Measurements from ENCODE around the gene SLC30A10.

The SLC30A10 gene

GRCh38 chr1:219963432-219963831 is 35.1 kb upstream of the SLC30A10 start:
- TF ChIP-seq CTCF (IDR thresholded peaks at IDR 0.05), result no peak
- no peak overlapping the region for H3K4me3 ChIP-seq
- H3K27ac ChIP-seq, result no peak overlapping the region
- no peaks in the 10 kb centered on the region for H3K9me3 ChIP-seq
- no peak for DNase-seq
- peaks cover 9 to 13% (median 11%) of the 10 kb centered on the region in 3 donors for H3K36me3 ChIP-seq
- intact Hi-C loops (cut with DNase I; ENCODE audit: low total_unique reads), result no loop called here
- H3K4me1 ChIP-seq, result no peaks in the 10 kb centered on the region
- no peaks in the 10 kb centered on the region for H3K27me3 ChIP-seq

DNA sequence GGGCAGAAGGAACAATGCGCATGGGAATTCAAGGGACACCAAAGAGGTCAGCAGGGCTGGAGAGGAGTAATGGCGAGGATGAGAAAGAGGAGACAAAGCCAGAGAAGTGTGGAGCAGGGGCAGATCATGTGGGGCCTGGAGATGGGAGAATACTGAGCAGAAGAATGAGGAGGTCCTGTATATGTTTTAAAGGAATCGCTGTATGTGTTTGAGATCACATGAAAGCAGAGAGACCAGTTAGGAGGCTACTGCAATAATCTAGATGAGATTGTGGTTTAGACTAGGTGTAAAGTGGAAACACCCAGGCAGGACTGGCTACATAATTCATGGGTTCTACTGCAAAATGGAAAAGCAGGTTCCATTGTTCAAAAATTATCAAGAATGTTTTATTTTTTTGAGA is 33.3 kb upstream of the SLC30A10 start:
- Histone ChIP-seq H3K27me3 (no peaks in the 10 kb centered on the region), H3K27ac (no peak overlapping the region), H3K36me3 (no peaks in the 10 kb centered on the region), H3K4me3 (no peak overlapping the region), H3K4me1 (no peaks in the 10 kb centered on the region), H3K9me3 (no peaks in the 10 kb centered on the region)
- no peak for DNase-seq
- no peak for TF ChIP-seq CTCF (IDR thresholded peaks at IDR 0.05)
- intact Hi-C loops (cut with DNase I; ENCODE audit: low total_unique reads), result no loop called here

DNA sequence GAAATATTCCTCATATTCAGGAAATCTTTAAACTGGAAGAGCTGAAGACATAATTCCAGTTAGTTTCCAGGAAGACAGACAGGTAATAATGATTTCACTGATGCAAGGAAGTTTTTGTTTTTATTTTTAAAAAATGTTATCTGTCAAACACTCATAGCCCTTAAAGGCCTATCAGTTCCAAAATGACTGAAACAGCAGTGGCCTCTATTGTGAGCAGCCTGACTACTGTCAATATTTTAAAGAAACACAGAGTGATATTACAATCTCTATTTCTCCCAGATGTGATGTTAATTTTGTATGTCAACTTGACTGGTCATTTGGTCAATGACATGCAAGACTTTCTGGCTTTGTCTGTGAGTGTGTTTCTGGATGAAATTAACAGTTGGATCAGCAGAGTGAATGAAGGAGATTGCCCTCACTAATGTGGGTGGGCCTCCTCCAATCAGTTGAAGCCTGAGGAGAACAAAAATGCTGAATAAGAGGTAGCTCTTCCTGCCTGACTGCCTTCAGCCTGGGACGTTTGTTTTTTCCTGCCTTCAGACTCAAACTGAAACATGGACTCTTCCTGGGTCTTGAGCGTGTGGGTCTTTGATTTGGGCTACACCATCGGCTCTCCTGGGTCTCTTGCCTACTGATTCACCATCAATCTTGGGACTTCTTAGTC is 31.3 kb upstream of the SLC30A10 start:
- intact Hi-C loops (cut with DNase I; ENCODE audit: low total_unique reads), result no loop called here
- no peak for TF ChIP-seq CTCF (IDR thresholded peaks at IDR 0.05)
- no peak for DNase-seq
- Histone ChIP-seq H3K36me3 (no peaks in the 10 kb centered on the region), H3K27ac (no peak overlapping the region), H3K9me3 (no peaks in the 10 kb centered on the region), H3K27me3 (no peaks in the 10 kb centered on the region), H3K4me3 (no peak overlapping the region), H3K4me1 (no peaks in the 10 kb centered on the region)

DNA sequence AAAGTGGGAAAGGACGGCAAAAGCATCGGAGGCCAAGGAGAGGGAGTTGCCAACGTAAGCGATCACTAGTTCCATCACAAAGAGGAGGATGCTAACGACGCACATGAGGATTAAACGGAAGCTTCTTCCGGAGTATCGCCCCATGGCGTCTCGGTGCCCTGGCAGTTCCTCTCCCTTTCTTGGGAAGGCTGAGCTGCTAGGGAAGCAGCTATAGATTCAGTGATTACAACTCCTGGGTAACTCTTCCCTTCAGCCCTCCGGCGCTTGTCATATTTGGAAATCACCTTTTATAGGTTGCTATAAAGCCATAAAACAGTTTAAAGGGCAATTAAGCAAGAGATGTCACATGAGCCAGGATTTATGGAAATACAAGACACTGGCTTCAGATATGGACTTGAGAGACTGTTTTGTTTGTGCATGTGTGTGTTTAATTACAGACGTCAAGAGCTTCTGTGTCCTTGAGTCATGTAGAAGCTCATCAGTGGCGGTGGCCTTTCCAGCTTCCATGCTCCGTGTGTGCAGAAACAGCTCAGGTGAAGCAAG is 30.6 kb upstream of the SLC30A10 start:
- no peak for DNase-seq
- no peak for TF ChIP-seq CTCF (IDR thresholded peaks at IDR 0.05)

GRCh38 chr1:219954736-219955421 is 26.5 kb upstream of the SLC30A10 start:
- intact Hi-C loops (cut with DNase I; ENCODE audit: low total_unique reads), result no loop called here

More for the DNA sequence above, 30.6 kb upstream of the SLC30A10 start:
- Histone ChIP-seq H3K36me3 (no peaks in the 10 kb centered on the region), H3K27ac (no peak overlapping the region), H3K9me3 (no peaks in the 10 kb centered on the region), H3K4me1 (no peaks in the 10 kb centered on the region), H3K4me3 (no peak overlapping the region), H3K27me3 (no peaks in the 10 kb centered on the region)
- intact Hi-C loops (cut with DNase I; ENCODE audit: low total_unique reads), result no loop called here

More at GRCh38 chr1:219954736-219955421, 26.5 kb upstream of the SLC30A10 start:
- Histone ChIP-seq H3K4me3 (no peak overlapping the region), H3K27ac (no peak overlapping the region), H3K27me3 (no peaks in the 10 kb centered on the region), H3K36me3 (no peaks in the 10 kb centered on the region), H3K4me1 (no peaks in the 10 kb centered on the region), H3K9me3 (no peaks in the 10 kb centered on the region)
- no peak for TF ChIP-seq CTCF (IDR thresholded peaks at IDR 0.05)
- no peak for DNase-seq
